Mesodermal cell (in vitro differentiated cells): ENCODE measurements around the gene WDPCP.
"Not testable (repeated sequence)": the region's sequence is repeated elsewhere in the genome, so short reads cannot be mapped to it uniquely, and the experiment has no call there.

Source experiments
- H3K27ac ChIP-seq: 2 replicates; pipeline ENCODE4 v1.7.0; 2013; ENCODE audit warnings: mild to moderate bottlenecking, low read depth, low read length, moderate library complexity; ENCODE audit not compliant: severe bottlenecking
- H3K36me3 ChIP-seq: 2 replicates; pipeline ENCODE4 v1.7.1; 2013; ENCODE audit warnings: mild to moderate bottlenecking, low read length, moderate library complexity; ENCODE audit not compliant: control insufficient read depth, insufficient read depth
- H3K4me1 ChIP-seq: one replicate; pipeline ENCODE4 v1.7.1; 2013; ENCODE audit warnings: mild to moderate bottlenecking, low read length; ENCODE audit not compliant: insufficient read depth, control insufficient read depth, poor library complexity, severe bottlenecking
- H3K4me3 ChIP-seq: 2 replicates; pipeline ENCODE4 v1.7.0; 2013; ENCODE audit warnings: low read length, control low read depth, mild to moderate bottlenecking; ENCODE audit not compliant: insufficient read depth, poor library complexity, severe bottlenecking; ENCODE audit errors: extremely low read depth
- H3K9me3 ChIP-seq: 2 replicates; pipeline ENCODE4 v1.7.1; 2013; ENCODE audit warnings: mild to moderate bottlenecking, low read length, moderate library complexity; ENCODE audit not compliant: control insufficient read depth
- WGBS, 2 experiments: methylation state at CpG; one replicate each; pipeline ENCODE4 v1.1.5; 2013; ENCODE audit warnings: missing lambda C conversion rate in 2 of 2; ENCODE audit not compliant: insufficient coverage in 2 of 2; 5-methylcytosine and 5-hydroxymethylcytosine counted together

WDPCP gene

GRCh38 chr2:63500398-63500797, 87.9 kb downstream of the WDPCP start:
- Histone ChIP-seq H3K27ac (no peak overlapping the region), H3K4me1 (no peaks in the 10 kb centered on the region), H3K9me3 (no peaks in the 10 kb centered on the region), H3K36me3 (no peaks in the 10 kb centered on the region), H3K4me3 (no peak overlapping the region)
- WGBS, 2 experiments = no CpG with 5 or more reads among the region's 1 CpG

- no peak overlapping the region for H3K4me3 ChIP-seq
- H3K36me3 ChIP-seq = no peaks in the 10 kb centered on the region
- no peaks in the 10 kb centered on the region for H3K9me3 ChIP-seq
- H3K27ac ChIP-seq = no peak overlapping the region
- WGBS, 2 experiments = 90 to 100% methylated on average over 1 of the region's 2 CpGs
- no peaks in the 10 kb centered on the region for H3K4me1 ChIP-seq
These were observed 90.7 kb downstream of the WDPCP start for GRCh38 chr2:63497576-63497975.

GRCh38 chr2:63494968-63495367, 93.3 kb downstream of the WDPCP start:
- Histone ChIP-seq H3K36me3 (no peaks in the 10 kb centered on the region), H3K27ac (no peak overlapping the region), H3K9me3 (no peaks in the 10 kb centered on the region), H3K4me3 (no peak overlapping the region), H3K4me1 (no peaks in the 10 kb centered on the region)
- 80% methylated on average over 1 of the region's 1 CpG; no CpG with 5 or more reads in 1 of the 2 experiments for WGBS, 2 experiments

- no peak overlapping the region for H3K4me3 ChIP-seq
- H3K9me3 ChIP-seq = no peaks in the 10 kb centered on the region
- H3K36me3 ChIP-seq = no peaks in the 10 kb centered on the region
- WGBS, 2 experiments = 90 to 94% methylated on average over 3 to 6 of the region's 7 CpGs
- no peaks in the 10 kb centered on the region for H3K4me1 ChIP-seq
- no peak overlapping the region for H3K27ac ChIP-seq
These were observed 94.2 kb downstream of the WDPCP start for GRCh38 chr2:63494100-63494499.

- no peak overlapping the region for H3K27ac ChIP-seq
These were observed 100.1 kb downstream of the WDPCP start for GRCh38 chr2:63488118-63488713.

GRCh38 chr2:63486861-63487290, 101.4 kb downstream of the WDPCP start:
- WGBS, 2 experiments = no CpG with 5 or more reads among the region's 2 CpGs
- Histone ChIP-seq H3K4me3 (no peak overlapping the region), H3K4me1 (no peaks in the 10 kb centered on the region), H3K9me3 (no peaks in the 10 kb centered on the region), H3K27ac (no peak overlapping the region), H3K36me3 (no peaks in the 10 kb centered on the region)

More at GRCh38 chr2:63488118-63488713, 100.1 kb downstream of the WDPCP start:
- Histone ChIP-seq H3K4me3 (no peak overlapping the region), H3K4me1 (no peaks in the 10 kb centered on the region), H3K36me3 (no peaks in the 10 kb centered on the region), H3K9me3 (no peaks in the 10 kb centered on the region)
- WGBS, 2 experiments = no CpG with 5 or more reads among the region's 2 CpGs

GRCh38 chr2:63484901-63485300, 103.4 kb downstream of the WDPCP start:
- 84 to 100% methylated on average over 3 of the region's 6 CpGs for WGBS, 2 experiments
- no peak overlapping the region for H3K27ac ChIP-seq
- H3K36me3 ChIP-seq = no peaks in the 10 kb centered on the region
- no peak overlapping the region for H3K4me3 ChIP-seq
- H3K4me1 ChIP-seq = no peaks in the 10 kb centered on the region
- no peaks in the 10 kb centered on the region for H3K9me3 ChIP-seq

GRCh38 chr2:63484481-63484880, 103.8 kb downstream of the WDPCP start:
- Histone ChIP-seq H3K36me3 (no peaks in the 10 kb centered on the region), H3K27ac (no peak overlapping the region), H3K4me3 (no peak overlapping the region), H3K4me1 (no peaks in the 10 kb centered on the region), H3K9me3 (no peaks in the 10 kb centered on the region)
- 100% methylated on average over 1 of the region's 2 CpGs for WGBS, 2 experiments

GRCh38 chr2:63477686-63478085, 110.6 kb downstream of the WDPCP start:
- no peak overlapping the region for H3K27ac ChIP-seq
- 92 to 100% methylated on average over 1 to 2 of the region's 3 CpGs for WGBS, 2 experiments
- no peaks in the 10 kb centered on the region for H3K4me1 ChIP-seq
- no peaks in the 10 kb centered on the region for H3K36me3 ChIP-seq
- no peak overlapping the region for H3K4me3 ChIP-seq
- H3K9me3 ChIP-seq = no peaks in the 10 kb centered on the region

GRCh38 chr2:63469313-63469712, 119.0 kb downstream of the WDPCP start:
- WGBS, 2 experiments = no CpG with 5 or more reads among the region's 1 CpG
- H3K36me3 ChIP-seq, H3K4me1 ChIP-seq, H3K4me3 ChIP-seq, H3K27ac ChIP-seq, H3K9me3 ChIP-seq: not testable (repeated sequence)

- Histone ChIP-seq H3K9me3 (no peaks in the 10 kb centered on the region), H3K27ac (no peak overlapping the region), H3K4me3 (no peak overlapping the region), H3K4me1 (no peaks in the 10 kb centered on the region), H3K36me3 (no peaks in the 10 kb centered on the region)
- WGBS, 2 experiments = 91% methylated on average over 1 of the region's 1 CpG; no CpG with 5 or more reads in 1 of the 2 experiments
These were observed 122.6 kb downstream of the WDPCP start for GRCh38 chr2:63465633-63466032.
